Coronary artery (tissue), 2 donors: ENCODE measurements around the gene CDX2.

ENCODE experiments used
- DNase-seq: peaks from one replicate; pipeline ENCODE4 v3.0.0-alpha.2; 2017; ENCODE audit warnings: low spot score
- H3K27ac ChIP-seq, 2 donors: fragments of 200-600 bp; sonication (generic); one replicate each; pipeline ENCODE4 v1.5.1; 2016 to 2019
- H3K4me3 ChIP-seq: fragments of 200-600 bp; sonication (generic); 2 replicates; pipeline ENCODE4 v1.5.1; 2016; ENCODE audit warnings: mild to moderate bottlenecking, moderate library complexity
- TF ChIP-seq, protein P1 (sequence below): fragments of 200-600 bp; sonication (generic); IDR thresholded peaks from one replicate; pipeline ENCODE4 v1.5.1; 2019; ENCODE audit warnings: antibody characterized with exemption

The CDX2 gene

DNA sequence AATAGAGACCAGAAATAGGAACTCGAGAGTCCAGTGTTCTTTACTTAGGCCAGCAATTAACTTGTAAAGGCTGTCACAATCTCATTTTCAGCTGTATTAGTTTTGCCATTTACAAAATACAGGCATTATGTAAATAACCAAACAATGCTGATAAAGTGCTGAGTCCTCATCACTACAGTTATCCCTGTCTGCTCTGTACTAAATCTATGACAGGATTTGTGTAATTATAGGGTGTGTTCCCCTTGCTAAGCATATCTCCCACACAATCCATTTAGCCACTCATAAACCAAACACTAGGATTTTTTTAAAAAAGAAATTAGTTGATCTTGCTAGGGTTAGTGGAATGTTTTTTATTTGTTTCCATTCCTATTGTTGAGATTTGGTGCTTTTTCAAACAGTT, 26.1 kb downstream of the CDX2 start:
- DNase-seq = no peak
- Histone ChIP-seq H3K27ac (no peak overlapping the region), H3K4me3 (no peak overlapping the region)
- TF ChIP-seq, protein P1, sequence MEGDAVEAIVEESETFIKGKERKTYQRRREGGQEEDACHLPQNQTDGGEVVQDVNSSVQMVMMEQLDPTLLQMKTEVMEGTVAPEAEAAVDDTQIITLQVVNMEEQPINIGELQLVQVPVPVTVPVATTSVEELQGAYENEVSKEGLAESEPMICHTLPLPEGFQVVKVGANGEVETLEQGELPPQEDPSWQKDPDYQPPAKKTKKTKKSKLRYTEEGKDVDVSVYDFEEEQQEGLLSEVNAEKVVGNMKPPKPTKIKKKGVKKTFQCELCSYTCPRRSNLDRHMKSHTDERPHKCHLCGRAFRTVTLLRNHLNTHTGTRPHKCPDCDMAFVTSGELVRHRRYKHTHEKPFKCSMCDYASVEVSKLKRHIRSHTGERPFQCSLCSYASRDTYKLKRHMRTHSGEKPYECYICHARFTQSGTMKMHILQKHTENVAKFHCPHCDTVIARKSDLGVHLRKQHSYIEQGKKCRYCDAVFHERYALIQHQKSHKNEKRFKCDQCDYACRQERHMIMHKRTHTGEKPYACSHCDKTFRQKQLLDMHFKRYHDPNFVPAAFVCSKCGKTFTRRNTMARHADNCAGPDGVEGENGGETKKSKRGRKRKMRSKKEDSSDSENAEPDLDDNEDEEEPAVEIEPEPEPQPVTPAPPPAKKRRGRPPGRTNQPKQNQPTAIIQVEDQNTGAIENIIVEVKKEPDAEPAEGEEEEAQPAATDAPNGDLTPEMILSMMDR = no peak

DNA sequence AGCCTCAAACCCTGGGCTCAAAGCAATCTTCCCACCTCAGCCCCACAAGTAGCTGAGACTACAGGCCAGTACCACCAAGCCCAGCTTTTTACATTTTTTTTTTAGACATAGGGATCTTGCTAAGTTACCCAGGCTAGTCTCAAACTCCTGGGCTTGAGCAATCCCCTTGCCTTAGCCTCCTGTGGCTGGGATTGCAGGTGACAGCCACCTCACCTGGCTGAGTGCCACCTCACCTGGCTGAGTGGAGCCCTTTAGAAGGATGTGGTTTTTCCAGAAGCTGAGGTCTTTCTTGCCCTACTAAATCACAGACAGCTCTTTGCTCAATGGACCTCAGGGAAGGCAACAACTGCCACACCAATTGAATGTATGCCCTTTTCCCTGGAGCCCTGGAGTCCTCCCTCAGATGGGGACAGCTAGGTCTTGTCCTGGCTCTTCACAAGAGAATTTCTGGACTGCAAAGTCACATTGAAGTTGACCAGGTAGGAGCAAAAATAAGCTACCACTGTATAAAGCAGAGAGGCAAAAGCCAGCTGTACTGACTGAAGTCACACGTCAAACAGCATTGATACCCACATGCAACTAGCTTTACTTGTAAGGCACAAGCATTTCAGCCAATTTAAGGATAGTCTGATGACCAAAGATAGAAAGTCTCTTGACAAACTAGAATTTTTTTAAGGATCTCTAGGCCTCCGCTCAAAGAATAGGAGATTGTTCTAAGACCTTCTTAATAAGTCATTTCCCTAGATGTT, 35.4 kb downstream of the CDX2 start:
- TF ChIP-seq, protein P1 = no peak
- no peak for DNase-seq
- no peak overlapping the region for H3K4me3 ChIP-seq
- H3K27ac ChIP-seq = no peak overlapping the region

DNA sequence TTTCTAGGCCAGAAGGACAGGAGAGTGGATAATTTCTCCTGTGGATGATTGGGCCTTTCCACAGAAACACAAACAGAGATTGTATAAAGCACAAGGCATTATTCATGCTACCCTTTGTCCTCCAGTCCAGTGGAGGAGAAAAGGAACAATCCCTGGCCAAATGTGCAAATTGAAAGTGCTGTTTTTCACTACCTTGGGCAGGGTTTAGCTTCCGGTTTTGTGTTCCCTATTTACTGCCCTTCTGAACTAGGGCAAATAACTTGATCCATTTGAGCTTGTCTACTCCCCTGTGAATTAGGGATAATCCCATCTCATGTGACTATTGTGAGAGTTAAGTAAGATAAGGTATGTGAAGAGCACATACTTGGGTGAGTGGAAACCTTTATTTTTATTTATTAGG, 36.0 kb downstream of the CDX2 start:
- H3K4me3 ChIP-seq = no peak overlapping the region
- no peak overlapping the region for H3K27ac ChIP-seq
- TF ChIP-seq, protein P1 = no peak
- DNase-seq = no peak

DNA sequence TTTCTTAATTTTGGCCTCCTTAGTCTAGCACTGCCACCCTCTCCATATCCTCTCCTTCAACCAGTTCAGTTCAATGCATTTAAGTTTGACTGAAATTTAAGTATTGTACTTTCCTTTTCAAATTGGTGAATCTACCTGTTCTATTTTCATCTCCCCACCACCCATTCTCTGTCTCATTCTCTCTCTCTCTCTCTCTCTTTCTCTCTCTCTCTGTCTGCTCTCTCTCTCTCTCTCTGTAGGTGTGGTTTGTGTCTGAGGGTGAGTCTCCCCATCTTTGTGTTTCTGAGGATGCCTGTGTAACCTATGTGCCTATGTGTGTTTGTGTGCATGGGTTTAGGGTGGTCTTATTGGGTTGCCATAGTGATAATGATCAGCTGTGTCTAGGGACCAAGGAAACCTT, 39.2 kb downstream of the CDX2 start:
- TF ChIP-seq, protein P1 = no peak
- H3K4me3 ChIP-seq = no peak overlapping the region
- DNase-seq = no peak
- H3K27ac ChIP-seq = no peak overlapping the region

DNA sequence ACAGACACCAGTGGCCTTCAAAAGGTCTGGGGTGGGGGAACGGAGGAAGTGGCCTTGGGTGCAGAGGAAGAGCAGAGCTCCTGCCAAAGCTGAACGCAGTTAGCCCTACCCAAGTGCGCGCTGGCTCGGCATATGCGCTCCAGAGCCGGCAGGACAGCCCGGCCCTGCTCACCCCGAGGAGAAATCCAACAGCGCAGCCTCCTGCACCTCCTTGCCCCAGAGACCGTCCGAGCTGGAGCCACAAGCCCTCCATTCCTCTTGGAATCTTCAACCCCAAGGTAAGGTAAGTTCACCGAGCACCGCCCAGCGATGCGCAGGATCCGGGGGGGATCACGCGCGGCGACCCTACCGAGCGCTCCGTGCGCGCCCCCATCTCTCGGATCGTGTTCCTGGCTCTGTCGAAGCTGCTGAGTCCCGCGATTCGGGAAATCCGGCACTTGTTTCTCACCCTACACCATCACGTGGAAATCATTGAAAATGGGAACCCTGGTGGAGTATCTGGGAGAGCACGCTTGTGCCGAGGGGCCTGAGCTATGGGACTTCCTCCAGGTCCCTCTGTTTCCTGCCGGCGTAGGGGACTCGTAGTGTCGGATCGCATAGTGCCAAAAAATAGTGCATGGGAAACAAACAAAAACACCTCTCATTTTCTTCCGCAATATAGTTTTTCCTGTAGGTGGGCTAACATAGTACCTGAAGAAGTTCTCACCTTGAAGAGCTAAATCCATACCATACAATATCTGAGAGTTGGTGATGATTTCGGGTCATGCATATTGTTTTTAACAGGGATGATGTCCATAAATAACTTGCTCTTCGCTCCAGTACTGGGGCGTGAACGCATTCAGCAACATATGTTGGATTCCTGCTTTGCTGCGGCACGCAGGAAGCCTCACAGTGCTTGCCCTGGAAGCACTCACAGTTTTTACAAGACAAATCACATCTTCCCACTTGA, 40.0 kb downstream of the CDX2 start:
- no peak for DNase-seq
- TF ChIP-seq, protein P1 = no peak
- H3K27ac ChIP-seq = no peak overlapping the region
- H3K4me3 ChIP-seq = no peak overlapping the region

DNA sequence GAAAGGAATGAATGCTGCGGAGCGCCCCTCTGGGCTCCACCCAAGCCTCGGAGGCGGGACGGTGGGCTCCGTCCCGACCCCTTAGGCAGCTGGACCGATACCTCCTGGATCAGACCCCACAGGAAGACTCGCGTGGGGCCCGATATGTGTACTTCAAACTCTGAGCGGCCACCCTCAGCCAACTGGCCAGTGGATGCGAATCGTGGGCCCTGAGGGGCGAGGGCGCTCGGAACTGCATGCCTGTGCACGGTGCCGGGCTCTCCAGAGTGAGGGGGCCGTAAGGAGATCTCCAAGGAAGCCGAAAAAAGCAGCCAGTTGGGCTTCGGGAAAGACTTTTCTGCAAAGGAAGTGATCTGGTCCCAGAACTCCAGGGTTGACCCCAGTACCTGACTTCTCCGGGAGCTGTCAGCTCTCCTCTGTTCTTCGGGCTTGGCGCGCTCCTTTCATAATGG, 40.7 kb downstream of the CDX2 start:
- TF ChIP-seq, protein P1 = no peak

More for the DNA sequence above, 40.7 kb downstream of the CDX2 start:
- no peak overlapping the region for H3K27ac ChIP-seq
- no peak overlapping the region for H3K4me3 ChIP-seq
- DNase-seq = no peak
